HL-60/S4 (cell line): ENCODE measurements around the gene CTSV.
"Not testable (repeated sequence)": the region's sequence is repeated elsewhere in the genome, so short reads cannot be mapped to it uniquely, and the experiment has no call there.

Experiments
- in situ Hi-C: fragments of 300-500 bp; cut with MboI; formaldehyde crosslinking; loops from 2 replicates; pipeline ENCODE4 v1.14.3; 2022; ENCODE audit warnings: low sequenced_read_pairs

The CTSV gene

GRCh38 chr9:97038611-97039513, at the start of gene CTSV:
CTSV (minus strand) TSS chr9:97039142; CDS start chr9:97038043, 1,099 bp downstream.
- in situ Hi-C loops: no loop called here

- in situ Hi-C loops: not testable (repeated sequence)
Measured at GRCh38 chr9:97087668-97088215, 48.8 kb upstream of the CTSV start.

GRCh38 chr9:97084562-97084991, 45.6 kb upstream of the CTSV start:
- in situ Hi-C loops: not testable (repeated sequence)

GRCh38 chr9:97078362-97078761, 39.4 kb upstream of the CTSV start:
- in situ Hi-C loops: no loop called here

- in situ Hi-C loops: no loop called here
Measured at GRCh38 chr9:97077452-97078295, 38.7 kb upstream of the CTSV start.

GRCh38 chr9:97076731-97077451, 37.9 kb upstream of the CTSV start:
- in situ Hi-C loops: not testable (repeated sequence)

GRCh38 chr9:97076238-97076637, 37.3 kb upstream of the CTSV start:
- in situ Hi-C loops: no loop called here

- in situ Hi-C loops: no loop called here
Measured at GRCh38 chr9:97075289-97075985, 36.5 kb upstream of the CTSV start.

- in situ Hi-C loops: no loop called here
Measured at GRCh38 chr9:97073506-97073905, 34.6 kb upstream of the CTSV start.

GRCh38 chr9:97072285-97072776, 33.4 kb upstream of the CTSV start:
- in situ Hi-C loops: no loop called here

- in situ Hi-C loops: not testable (repeated sequence)
Measured at GRCh38 chr9:97070325-97070724, 31.4 kb upstream of the CTSV start.

- in situ Hi-C loops: no loop called here
Measured at GRCh38 chr9:97067490-97067889, 28.5 kb upstream of the CTSV start.

- in situ Hi-C loops: no loop called here
Measured at GRCh38 chr9:97064176-97064575, 25.2 kb upstream of the CTSV start.

- in situ Hi-C loops: no loop called here
Measured at GRCh38 chr9:97060796-97061195, 21.9 kb upstream of the CTSV start.

- in situ Hi-C loops: no loop called here
Measured at GRCh38 chr9:97059626-97060025, 20.7 kb upstream of the CTSV start.

GRCh38 chr9:97057651-97058050, 18.7 kb upstream of the CTSV start:
- in situ Hi-C loops: no loop called here

- in situ Hi-C loops: not testable (repeated sequence)
Measured at GRCh38 chr9:97055891-97056290, 16.9 kb upstream of the CTSV start.

GRCh38 chr9:97053717-97054116, 14.8 kb upstream of the CTSV start:
- in situ Hi-C loops: no loop called here

GRCh38 chr9:97052735-97053134, 13.8 kb upstream of the CTSV start:
- in situ Hi-C loops: no loop called here

- in situ Hi-C loops: no loop called here
Measured at GRCh38 chr9:97046228-97046627, 7.3 kb upstream of the CTSV start.
